ENCODE results near the gene LHFPL5.

LHFPL5 gene

DNA sequence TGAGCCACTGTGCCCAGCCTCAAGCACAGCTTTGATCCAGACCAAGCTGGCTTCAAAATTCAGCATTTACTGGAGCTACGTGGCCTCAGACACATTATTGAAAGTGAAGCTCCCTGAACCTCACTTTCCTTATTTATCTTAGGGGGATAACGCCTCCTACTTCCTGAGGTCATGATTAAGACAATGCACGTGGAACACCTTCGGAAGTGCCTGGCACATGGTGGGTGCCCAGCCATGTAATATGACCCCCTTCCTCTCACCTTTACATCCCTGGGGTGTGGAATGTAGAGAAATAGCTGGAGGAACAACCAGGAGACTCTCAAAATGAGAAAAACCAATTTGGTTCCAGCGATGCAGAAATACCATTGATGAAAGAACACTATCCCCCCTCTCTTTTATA lies 6.4 kb upstream of the LHFPL5 start:
- H3K27me3 Mint-ChIP-seq, result peaks cover 10 to 27% of the 10 kb centered on the region in 2 donors
- no peak overlapping the region for H3K4me3 Mint-ChIP-seq
- ATAC-seq (replicated peaks), result no peak

DNA sequence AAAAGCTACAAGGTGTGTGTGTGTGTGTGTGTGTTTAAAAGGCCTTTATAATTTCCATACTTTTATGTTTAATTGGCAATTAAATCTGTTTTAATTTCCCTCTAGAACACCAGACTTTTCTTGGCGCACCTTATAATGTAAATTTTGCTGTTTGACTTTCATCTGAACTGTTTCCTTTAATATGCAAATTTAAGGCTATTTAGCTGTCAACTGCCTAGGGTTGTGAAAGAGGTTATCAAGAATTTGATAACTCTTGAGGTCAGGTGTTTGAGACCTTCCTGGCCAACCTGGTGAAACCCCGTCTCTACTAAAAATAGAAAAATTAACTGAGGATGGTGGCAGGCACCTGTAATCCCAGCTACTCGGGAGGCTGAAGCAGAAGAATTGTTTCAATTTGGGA lies 4.0 kb upstream of the LHFPL5 start:
- ATAC-seq (replicated peaks), result no peak
- Mint-ChIP-seq H3K27me3 (peaks cover 11 to 34% of the 10 kb centered on the region in 2 donors), H3K4me1 (ENCODE audit: low read depth in 2 of 2) (peaks cover 6 to 7% of the 10 kb centered on the region in 2 donors), H3K9me3 (no peaks in the 10 kb centered on the region), H3K4me3 (no peak overlapping the region), H3K27ac (no peak overlapping the region), H3K36me3 (ENCODE audit: insufficient read depth) (no peaks in the 10 kb centered on the region)
- no peak for DNase-seq

More for the DNA sequence above, 6.4 kb upstream of the LHFPL5 start:
- no peak for DNase-seq
- no peak overlapping the region for H3K27ac Mint-ChIP-seq
- no peaks in the 10 kb centered on the region for H3K9me3 Mint-ChIP-seq
- no peaks in the 10 kb centered on the region for H3K4me1 Mint-ChIP-seq (ENCODE audit: low read depth in 2 of 2)
- H3K36me3 Mint-ChIP-seq (ENCODE audit: insufficient read depth), result no peaks in the 10 kb centered on the region

DNA sequence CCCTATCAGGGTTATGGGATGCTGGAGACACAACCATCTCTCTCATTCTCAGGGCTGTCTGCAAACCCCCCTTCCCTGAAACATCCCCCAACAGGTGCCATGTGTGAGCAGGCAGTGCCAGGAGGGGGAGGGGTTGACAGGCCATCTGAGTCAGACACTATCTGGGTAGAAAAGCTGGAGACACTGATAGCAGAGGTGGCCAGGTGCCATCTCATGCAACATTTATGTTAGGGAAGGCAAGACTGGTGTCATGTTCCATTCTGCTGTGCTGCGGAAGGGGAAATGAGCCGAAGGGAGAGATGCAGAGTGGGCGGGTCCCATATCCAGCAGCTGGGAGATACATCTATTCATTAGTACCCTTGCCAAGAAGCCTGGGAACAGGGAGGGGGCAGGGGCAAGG lies 3.5 kb downstream of the LHFPL5 start:
- no peak for DNase-seq
- no peaks in the 10 kb centered on the region for H3K36me3 Mint-ChIP-seq (ENCODE audit: insufficient read depth)
- H3K4me1 Mint-ChIP-seq (ENCODE audit: low read depth in 2 of 2), result peaks cover 13 to 14% of the 10 kb centered on the region in 2 donors
- no peak overlapping the region for H3K4me3 Mint-ChIP-seq
- H3K9me3 Mint-ChIP-seq, result no peaks in the 10 kb centered on the region
- ATAC-seq (replicated peaks), result no peak
- H3K27ac Mint-ChIP-seq, result no peak overlapping the region
- H3K27me3 Mint-ChIP-seq, result peaks cover 29 to 54% of the 10 kb centered on the region in 2 donors

DNA sequence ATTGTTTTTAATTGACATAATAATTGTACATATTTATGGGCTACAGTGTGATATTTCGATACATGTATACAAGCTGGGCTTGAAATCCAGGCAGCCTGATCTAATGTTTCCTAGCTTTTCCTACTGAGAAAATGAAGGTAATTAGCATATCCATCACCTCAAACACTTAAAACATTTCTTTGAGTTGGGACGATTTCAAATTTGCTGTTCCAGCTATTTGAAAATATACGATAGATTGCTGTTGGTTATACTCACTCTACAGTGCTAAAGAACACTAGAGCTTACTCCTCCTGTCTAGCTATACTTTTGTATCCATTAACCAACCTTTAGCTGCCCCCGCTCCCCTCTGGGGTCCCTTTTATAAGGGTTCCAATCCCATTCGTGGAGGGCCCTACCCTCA lies 4.7 kb downstream of the LHFPL5 start:
- H3K27ac Mint-ChIP-seq, result no peak overlapping the region
- H3K4me3 Mint-ChIP-seq, result no peak overlapping the region
- no peaks in the 10 kb centered on the region for H3K36me3 Mint-ChIP-seq (ENCODE audit: insufficient read depth)
- H3K27me3 Mint-ChIP-seq, result peaks cover 29 to 49% of the 10 kb centered on the region in 2 donors
- no peak for ATAC-seq (replicated peaks)
- no peak for DNase-seq
- H3K9me3 Mint-ChIP-seq, result no peaks in the 10 kb centered on the region
- peaks cover 13% of the 10 kb centered on the region in 2 donors for H3K4me1 Mint-ChIP-seq (ENCODE audit: low read depth in 2 of 2)

DNA sequence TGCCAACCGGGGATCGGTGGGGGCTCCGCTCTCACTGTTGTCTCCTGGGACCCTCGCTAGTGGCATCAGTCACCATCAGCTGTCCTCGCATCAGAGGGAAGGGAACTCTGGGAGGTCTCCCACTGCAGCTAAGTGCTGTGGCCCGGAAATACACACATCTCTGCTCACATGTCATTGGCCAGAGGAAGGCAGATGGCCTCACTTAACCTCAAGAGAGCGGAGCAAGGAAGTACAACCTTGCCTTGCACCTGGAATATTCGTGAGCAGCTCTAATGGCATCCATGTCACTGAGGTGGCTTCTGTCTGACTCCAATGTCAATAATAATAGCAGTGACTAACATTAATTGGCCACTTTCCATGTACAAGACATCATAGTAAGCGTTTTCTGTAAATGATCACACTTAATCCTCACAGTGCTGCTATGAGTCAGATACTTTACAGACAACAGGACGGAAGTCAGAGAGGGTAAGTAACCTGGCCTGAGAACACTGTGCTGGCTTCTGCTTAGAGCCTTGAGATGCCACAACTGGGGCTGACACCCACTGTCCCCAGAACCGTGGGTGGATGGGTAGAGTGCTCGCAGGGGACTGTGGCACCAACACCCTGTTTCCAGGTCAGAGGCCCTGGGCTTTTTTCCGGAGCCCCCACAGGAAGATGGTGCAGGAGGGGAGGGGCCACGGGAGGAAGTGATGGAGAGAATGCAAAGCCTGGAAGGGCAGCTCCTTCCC lies 6.0 kb downstream of the LHFPL5 start:
- Mint-ChIP-seq H3K36me3 (ENCODE audit: insufficient read depth) (no peaks in the 10 kb centered on the region), H3K4me3 (peak overlapping the region; percentile 6 to 53), H3K4me1 (ENCODE audit: low read depth in 2 of 2) (peaks cover 7 to 8% of the 10 kb centered on the region in 2 donors), H3K27me3 (peaks cover 21 to 44% of the 10 kb centered on the region in 2 donors), H3K27ac (peak overlapping the region; percentile 75 to 83), H3K9me3 (no peaks in the 10 kb centered on the region)
- DNase-seq, result no peak
- ATAC-seq (replicated peaks), result peak; percentile 50

DNA sequence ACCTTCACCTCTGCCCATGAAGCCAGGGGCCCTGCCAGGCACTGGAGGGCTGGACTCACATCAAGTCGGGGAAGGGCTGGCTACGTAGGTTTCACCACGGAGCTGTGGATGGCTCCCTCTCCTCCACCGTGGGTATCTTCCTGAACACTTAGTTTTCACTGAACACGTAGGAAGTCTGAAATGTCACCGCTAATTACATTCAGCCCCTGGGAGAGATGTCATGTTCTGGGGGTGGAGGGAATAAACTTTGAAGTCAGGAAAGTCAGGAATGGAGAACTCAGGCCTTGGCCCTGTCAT lies 6.5 kb downstream of the LHFPL5 start:
- no peak overlapping the region for H3K4me3 Mint-ChIP-seq
- peaks cover 7 to 8% of the 10 kb centered on the region in 2 donors for H3K4me1 Mint-ChIP-seq (ENCODE audit: low read depth in 2 of 2)
- DNase-seq (no peak), ATAC-seq (replicated peaks) (no peak)
- no peaks in the 10 kb centered on the region for H3K36me3 Mint-ChIP-seq (ENCODE audit: insufficient read depth)
- H3K9me3 Mint-ChIP-seq, result no peaks in the 10 kb centered on the region
- peak overlapping the region; percentile 75 to 83 for H3K27ac Mint-ChIP-seq
- H3K27me3 Mint-ChIP-seq, result peaks cover 16 to 39% of the 10 kb centered on the region in 2 donors

DNA sequence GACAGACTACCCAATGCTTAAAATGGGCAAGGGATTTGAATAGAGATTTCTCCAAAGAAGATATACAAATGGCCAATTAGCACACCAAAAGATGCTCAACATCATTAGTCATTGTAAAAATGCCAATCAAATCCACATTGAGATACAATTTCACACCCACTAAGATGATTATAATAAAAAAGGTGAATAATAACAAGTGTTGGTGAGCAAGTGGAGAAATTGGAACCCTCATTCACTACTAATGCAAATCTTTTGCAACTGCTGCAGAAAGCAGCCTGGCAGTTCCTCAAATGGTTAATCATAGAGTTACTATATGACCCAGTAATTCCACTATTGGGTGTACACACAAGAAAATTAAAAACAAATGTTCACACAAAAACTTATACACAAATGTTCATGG lies 12.4 kb downstream of the LHFPL5 start:
- Mint-ChIP-seq H3K36me3 (ENCODE audit: insufficient read depth) (no peaks in the 10 kb centered on the region), H3K4me3 (no peak overlapping the region), H3K4me1 (ENCODE audit: low read depth in 2 of 2) (no peaks in the 10 kb centered on the region), H3K27ac (no peak overlapping the region), H3K27me3 (peaks cover 7 to 21% of the 10 kb centered on the region in 2 donors), H3K9me3 (no peaks in the 10 kb centered on the region)
- no peak for ATAC-seq (replicated peaks)
- DNase-seq, result no peak

DNA sequence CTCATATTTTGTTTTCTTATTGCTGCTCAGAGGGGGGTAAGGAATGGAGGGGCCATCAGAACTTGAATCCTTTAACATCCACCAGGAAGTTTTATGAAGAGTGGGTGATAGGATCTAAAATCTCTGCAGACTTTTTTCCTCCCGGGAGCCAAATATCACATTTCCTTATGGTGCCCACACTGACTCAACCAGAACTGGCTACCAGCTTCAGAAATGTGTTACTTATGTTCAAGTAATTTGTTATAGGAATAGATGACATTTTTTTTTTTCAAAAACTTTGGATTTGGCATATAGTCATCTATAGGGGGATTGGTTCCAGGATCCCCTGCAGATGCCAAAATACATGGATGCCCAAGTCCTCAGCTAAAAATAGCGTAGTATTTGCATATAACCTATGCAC lies 18.4 kb downstream of the LHFPL5 start:
- no peaks in the 10 kb centered on the region for H3K4me1 Mint-ChIP-seq (ENCODE audit: low read depth in 2 of 2)
- H3K36me3 Mint-ChIP-seq (ENCODE audit: insufficient read depth), result no peaks in the 10 kb centered on the region
- no peak overlapping the region for H3K27ac Mint-ChIP-seq
- peaks cover 7 to 12% of the 10 kb centered on the region in 2 donors for H3K27me3 Mint-ChIP-seq
- H3K9me3 Mint-ChIP-seq, result no peaks in the 10 kb centered on the region
- ATAC-seq (replicated peaks) (no peak), DNase-seq (no peak)
- H3K4me3 Mint-ChIP-seq, result no peak overlapping the region

DNA sequence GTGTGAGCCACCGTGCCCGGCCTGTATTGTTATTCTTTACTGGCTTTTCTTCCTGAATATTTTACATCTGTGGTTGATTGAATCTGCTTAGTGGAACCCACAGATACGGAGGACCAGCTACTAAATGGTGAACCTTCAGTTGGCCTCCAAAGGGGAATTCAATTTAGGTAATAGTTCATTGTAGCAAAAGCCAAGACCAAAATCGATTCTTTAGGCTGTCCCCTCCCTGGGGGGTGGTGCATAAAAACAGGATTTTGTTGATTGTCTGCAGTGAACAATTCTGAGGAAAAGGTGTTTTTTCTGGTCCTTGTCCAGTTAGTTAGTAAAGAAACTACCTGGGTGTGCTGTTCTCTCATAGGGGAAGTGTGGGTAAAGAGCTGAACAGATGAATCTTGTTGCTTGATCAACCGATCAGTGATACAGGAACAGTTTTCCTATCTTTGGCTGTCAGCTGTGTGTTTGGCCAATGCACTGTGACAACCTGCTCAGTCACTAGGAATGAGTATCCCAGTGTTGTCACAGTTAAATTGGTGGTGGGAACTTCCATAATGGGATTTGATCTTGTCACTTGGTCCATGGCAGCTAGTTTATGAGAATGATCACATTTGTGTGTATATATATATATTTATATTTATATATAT lies 19.5 kb downstream of the LHFPL5 start:
- Mint-ChIP-seq H3K36me3 (ENCODE audit: insufficient read depth) (no peaks in the 10 kb centered on the region), H3K4me1 (ENCODE audit: low read depth in 2 of 2) (no peaks in the 10 kb centered on the region), H3K27ac (no peak overlapping the region)

DNA sequence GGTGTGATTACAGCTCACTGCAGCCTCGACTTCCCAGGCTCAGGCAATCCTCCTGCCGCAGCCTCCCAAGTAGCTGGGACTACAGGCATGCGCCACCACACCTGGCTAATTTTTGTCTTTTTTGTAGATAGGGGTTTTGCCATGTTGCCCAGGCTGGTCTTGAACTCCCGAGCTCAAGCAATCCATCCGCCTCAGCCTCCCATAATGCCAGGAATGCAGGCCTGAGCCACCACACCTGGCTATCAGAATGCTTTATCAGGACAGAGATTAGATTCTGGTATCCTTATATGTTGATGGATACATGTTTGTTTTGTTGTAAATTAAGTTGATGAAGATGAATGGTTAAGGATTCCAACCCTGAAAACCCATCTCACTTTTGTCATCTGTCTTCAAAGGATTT lies 24.2 kb downstream of the LHFPL5 start:
- Mint-ChIP-seq H3K36me3 (ENCODE audit: insufficient read depth) (no peaks in the 10 kb centered on the region), H3K4me1 (ENCODE audit: low read depth in 2 of 2) (no peaks in the 10 kb centered on the region), H3K4me3 (no peak overlapping the region), H3K27ac (no peak overlapping the region), H3K9me3 (no peaks in the 10 kb centered on the region), H3K27me3 (no peaks in the 10 kb centered on the region)
- DNase-seq, result no peak
- ATAC-seq (replicated peaks), result no peak

More for the DNA sequence above, 19.5 kb downstream of the LHFPL5 start:
- ATAC-seq (replicated peaks), result no peak
- no peak overlapping the region for H3K4me3 Mint-ChIP-seq
- H3K27me3 Mint-ChIP-seq, result peaks cover 0 to 1% of the 10 kb centered on the region in 2 donors
- H3K9me3 Mint-ChIP-seq, result no peaks in the 10 kb centered on the region
- no peak for DNase-seq

DNA sequence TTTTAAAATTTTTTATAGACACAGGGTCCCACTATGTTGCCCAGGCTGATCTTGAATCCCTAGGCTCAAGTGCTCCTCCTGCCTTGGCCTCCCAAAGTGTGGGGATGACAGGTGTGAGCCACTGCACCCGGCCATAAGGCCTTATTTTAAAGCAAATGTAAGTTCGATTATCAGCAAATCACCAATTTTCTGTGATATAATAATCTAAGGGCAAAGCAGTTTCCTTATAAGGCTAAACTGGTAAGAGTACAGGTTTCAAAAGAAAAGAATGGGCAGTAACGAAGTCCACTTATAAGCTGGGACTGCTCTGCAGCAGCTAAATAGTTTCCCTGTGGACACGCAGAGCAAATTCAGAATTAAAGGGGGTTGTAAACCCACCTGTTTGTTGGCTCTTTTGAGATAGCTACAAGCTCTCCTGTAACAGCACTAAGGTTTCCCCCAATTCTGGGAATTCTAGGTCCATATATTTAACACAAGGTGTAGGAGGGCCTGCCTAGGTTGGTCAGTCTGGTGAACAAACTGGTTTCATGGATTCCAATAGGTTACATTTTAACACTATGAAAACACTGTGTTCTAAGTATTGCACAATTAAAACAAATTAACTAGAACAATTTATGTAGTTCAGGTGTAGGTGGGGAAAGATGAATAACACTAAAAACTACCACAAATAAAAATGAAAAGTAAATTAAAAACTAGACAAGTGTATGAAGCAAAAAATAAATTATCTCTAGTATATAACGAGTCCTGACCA lies 26.3 kb downstream of the LHFPL5 start:
- Mint-ChIP-seq H3K27me3 (no peaks in the 10 kb centered on the region), H3K9me3 (no peaks in the 10 kb centered on the region), H3K27ac (no peak overlapping the region), H3K4me3 (no peak overlapping the region), H3K4me1 (ENCODE audit: low read depth in 2 of 2) (no peaks in the 10 kb centered on the region), H3K36me3 (ENCODE audit: insufficient read depth) (peaks cover 5% of the 10 kb centered on the region)
- no peak for ATAC-seq (replicated peaks)
- no peak for DNase-seq

DNA sequence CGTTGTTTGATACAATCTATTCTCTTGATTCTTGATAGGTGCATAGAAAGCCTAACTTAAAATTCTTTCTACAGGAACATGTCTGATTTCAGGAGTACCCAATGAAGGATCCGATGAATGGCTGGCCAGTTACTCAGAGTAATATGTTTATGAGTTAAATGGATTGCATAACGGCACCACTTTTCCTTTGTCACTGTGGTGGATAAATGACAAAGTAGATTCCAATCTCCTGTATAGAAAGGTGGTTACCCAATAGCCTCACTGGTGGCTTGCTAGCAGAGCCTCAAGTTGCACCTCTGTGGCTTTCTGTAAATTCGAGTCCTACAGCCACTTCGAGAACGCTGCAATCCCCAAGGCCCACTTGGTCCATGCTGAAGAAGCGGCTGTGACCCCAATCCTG lies 28.4 kb downstream of the LHFPL5 start:
- H3K27me3 Mint-ChIP-seq, result no peaks in the 10 kb centered on the region
- ATAC-seq (replicated peaks) (no peak), DNase-seq (no peak)
- H3K27ac Mint-ChIP-seq, result peak overlapping the region in 1 of 2 donors; percentile 25
- H3K36me3 Mint-ChIP-seq (ENCODE audit: insufficient read depth), result peaks cover 14% of the 10 kb centered on the region
- no peaks in the 10 kb centered on the region for H3K9me3 Mint-ChIP-seq
- no peaks in the 10 kb centered on the region for H3K4me1 Mint-ChIP-seq (ENCODE audit: low read depth in 2 of 2)
- no peak overlapping the region for H3K4me3 Mint-ChIP-seq

DNA sequence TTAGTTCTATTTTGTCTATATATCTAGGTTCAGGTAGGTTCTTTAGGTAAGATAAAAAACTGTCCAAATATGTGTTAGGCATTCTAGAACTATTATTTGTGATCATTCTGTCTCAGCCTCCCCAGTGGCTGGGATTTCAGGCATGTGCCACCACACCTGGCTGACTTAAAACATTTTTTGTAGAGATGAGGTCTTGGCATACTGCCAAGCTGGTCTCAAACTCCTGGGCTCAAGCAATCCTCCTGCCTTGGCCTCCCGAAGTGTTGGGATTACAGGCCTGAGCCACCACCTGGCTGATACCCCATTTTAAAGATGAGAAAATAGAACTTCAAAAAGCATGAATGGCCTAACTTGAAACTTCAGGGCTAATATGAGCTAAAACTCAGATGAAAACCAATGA lies 33.9 kb downstream of the LHFPL5 start:
- no peak for DNase-seq
- Mint-ChIP-seq H3K27ac (peak overlapping the region in 1 of 2 donors; percentile 17), H3K4me3 (no peak overlapping the region), H3K36me3 (ENCODE audit: insufficient read depth) (peaks cover 25% of the 10 kb centered on the region), H3K4me1 (ENCODE audit: low read depth in 2 of 2) (no peaks in the 10 kb centered on the region), H3K27me3 (no peaks in the 10 kb centered on the region), H3K9me3 (no peaks in the 10 kb centered on the region)
- ATAC-seq (replicated peaks), result no peak

DNA sequence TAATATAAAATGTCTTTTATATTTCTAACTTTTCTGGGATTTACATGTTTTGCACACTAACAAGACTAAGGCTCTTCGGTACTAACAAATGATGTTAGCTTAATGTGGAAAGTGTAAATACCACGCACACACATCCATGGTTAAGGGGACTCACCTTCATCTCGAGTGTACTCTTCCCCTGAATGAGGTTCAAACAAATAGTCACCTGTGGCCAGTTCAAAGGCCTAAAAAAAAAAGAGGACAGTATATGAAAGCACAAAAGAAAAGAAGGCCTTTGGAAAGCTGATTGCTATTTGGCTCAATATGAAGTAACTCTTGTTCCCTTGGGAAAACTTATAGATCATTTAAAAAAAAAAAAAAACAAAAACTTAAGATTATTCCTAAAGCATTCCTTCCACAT lies 37.2 kb downstream of the LHFPL5 start:
- no peak for ATAC-seq (replicated peaks)
- Mint-ChIP-seq H3K4me1 (ENCODE audit: low read depth in 2 of 2) (no peaks in the 10 kb centered on the region), H3K4me3 (no peak overlapping the region), H3K9me3 (no peaks in the 10 kb centered on the region), H3K27me3 (no peaks in the 10 kb centered on the region), H3K36me3 (ENCODE audit: insufficient read depth) (peaks cover 26% of the 10 kb centered on the region), H3K27ac (peak overlapping the region in 1 of 2 donors; percentile 31)
- DNase-seq, result no peak

Data from effector memory CD8-positive, alpha-beta T cell (primary cell).